Fibroblast of skin of left biceps (primary cell): ENCODE measurements around the gene CPEB4.

Experiments
- DNase-seq, 2 experiments: peaks; one replicate each; pipeline ENCODE4 v3.0.0-alpha.2; 2013; ENCODE audit warnings: low read depth in 2 of 2

The CPEB4 gene

DNA sequence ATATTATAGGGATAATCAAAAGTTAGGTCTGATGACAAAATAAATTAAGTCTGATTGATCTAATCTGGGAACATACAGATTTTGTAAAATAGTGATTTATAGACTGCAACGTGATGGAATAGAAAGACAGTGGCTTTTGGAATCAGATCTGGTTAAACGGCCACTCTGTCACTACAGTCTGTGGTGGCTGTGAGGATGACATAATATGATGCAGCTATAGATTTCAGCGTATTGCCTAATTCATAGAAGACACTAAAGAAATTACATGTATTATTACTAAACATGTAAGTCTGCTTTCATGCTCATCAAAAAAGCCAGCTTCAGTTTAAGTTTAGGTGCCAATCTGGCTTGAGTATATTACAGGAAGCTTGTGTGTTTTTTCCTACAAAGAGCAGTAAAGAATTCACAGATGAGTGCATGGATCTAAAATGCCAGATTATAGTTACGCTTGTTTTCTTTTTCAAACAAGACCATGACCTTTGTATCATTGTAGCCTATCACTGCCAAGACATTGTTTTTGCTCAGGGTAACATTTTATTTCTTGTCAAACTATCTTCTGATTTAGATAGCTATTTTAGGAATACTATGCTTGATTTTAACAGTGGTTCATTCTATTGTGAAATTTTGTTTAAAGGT, 25.7 kb downstream of the CPEB4 start:
- no peak for DNase-seq

DNA sequence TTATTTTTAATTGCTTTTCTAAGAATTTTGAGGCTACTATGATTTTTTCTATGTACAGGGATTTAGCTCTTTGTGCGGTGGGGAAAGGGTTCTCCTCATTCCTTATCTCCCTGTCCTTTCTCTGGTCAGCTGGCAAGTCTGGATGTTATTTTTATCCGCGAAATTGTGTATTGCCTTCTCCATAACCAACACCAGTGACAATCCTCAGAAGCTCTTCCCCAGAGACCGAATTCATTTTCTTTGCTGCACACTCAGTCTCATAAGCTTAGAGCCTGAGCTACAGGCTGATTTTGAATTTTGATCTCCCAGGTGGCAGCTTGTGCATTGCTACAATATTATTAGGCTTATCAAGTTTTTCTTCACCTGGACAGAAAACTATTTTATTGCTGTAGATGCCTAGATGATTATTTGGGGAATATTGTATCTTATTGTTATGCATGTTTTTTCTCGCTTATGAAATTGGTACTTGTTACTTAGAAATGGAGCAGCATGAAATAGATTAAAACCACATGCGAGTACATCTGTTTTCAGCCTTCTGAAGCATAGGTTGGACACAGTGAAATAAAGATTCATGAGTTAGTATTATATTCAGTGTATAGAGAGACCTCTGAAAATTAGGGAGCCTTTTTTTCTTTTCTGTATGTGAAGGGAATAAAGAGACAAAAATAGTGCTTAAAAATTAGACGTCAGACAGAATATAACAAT, 27.3 kb downstream of the CPEB4 start:
- DNase-seq = no peak

DNA sequence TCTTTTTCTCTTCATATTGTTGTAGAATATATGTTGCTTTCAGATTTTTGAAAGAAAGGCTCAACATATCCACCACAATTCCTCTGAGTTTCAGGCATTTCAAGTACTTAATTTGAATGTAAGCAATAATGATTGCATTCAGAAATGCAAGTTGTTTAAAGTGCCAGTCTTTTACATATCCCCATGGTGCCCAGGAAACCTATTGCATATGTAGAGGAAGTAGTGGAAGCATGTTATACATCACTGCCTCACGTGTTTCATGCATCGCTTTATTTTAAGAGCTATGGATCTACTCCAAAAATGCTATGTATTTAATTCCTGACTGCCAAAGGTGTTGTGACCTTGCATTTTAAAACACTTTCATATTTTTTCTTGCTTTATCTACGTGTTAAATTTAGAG, 28.1 kb downstream of the CPEB4 start:
- no peak for DNase-seq

DNA sequence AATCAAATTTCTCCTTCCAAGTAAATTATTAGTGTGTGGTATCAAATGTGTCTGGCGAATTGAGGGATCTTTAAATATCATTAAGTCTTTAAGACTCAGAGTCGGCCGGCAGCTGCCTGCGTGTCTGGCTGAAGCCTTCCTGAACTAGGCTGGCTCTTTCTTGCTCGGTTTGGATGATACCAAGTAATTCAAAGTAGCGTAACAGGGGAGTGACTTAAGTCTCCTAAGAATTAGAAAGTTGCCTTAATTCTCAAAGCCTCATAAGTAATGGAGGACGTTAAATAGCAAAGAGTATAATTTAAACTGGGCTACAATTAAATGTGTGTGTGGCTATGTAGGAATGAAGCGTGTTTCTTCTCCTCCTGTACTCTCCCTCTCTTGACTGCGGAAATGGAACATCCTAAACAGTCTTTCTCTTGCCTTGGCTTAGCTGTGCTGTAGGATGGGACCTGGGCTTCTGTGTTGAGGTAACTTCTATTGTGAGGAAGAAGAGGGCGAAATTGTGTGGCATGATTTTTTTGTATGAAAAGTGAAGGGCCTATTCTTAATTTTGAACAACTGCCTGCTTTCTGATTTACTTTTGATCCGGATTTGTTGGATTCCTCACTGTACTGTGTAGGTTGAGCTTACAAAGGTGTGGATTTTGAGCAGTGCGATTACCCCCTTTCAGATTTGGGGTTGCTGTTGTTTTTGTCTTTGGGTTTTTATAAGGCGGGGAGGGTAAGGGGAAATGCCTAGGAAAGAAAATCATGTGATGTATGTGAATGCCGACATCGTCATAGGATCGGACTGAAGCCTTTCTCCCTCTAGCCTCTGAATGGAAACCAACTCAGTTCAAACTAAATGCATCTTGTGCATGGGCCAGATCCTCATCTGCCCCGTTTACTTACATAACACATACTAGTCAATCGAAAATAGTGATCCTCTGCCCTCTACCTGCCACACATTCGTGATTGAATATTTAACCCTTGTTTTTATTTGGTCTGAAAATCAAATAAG, 29.9 kb downstream of the CPEB4 start:
- peak; percentile 74 to 81 for DNase-seq

DNA sequence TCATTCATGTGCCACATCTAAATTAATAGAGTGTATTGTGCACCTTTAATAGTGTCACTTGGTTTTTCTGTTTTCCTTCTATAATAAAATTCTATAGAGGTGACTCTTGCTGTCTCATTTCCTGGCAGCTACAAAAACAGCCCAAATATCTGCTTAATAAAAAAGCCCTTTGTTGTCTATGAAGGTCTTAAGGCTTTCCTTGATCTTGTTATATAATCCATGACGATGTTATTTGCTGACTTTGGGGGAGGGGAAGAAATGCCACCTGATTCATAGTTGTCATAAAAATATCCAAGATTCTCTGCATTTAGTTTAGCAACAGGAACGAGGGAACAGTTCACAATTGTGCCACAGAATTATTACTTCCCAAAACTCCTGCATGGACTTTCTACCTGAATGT, 31.3 kb downstream of the CPEB4 start:
- DNase-seq = no peak

DNA sequence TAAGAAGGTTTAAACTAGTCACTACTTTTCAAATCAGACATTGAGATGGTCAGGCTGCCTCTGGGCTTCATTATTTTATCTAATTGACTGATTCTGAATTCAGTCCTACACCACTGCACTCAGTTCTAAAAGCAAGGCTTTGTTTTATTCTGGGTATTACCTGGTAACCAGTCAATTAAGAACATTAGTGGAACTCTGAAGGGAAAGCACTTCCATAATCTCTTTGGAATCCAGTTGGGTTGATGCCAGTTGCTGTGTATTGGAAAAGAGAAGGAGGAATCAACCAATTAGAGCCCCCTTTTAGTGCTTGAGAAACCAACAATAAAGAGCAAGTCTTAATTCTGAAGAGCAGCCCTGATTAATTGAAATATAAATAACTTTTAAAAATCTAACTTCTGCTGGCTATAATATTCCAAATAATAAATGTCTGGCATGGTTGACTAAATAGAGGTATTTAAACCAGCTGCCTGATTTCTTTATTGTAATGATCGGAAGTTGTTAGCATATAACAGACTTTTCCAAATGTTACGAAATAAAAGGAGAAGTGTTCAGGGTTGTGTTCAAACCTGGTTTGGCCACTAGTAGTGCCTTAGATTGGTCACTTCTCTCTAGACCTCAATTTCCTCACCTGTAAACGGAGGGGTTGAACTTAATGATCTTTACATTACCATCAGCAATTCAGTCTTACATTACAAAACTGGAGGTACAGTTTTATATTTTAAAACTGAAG, 32.0 kb downstream of the CPEB4 start:
- DNase-seq = no peak

DNA sequence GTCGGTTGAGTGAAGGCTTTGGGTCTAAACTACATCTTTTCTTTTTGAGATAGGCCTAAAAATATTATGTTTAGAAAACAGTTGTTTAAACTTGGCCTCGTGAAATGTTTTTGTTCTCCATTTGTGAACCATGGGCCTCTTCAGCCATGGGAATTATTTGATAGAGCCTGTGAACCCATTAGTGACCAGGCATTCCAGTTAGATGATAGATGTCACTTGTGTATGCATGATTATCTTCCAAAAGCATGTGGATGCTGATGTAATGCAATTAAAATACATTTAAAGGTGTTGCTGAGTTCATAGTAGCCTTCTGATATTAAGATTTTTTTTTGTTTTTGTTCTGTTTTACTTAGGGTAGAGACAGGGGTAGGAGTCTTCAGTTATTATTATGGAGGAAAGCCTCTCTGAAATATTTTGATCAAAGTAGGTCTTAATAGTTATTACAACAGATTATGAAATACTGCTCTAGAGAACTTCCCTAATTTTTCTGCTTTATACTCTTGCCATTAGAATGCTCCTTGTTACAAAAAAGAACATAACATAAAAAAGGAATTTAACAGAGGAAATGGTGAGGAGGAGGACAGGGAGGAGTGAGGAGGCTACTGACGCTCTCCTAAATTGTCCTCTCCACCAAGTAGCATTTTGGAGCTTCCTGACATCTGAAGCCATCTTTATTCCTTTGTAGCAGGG, 32.9 kb downstream of the CPEB4 start:
- DNase-seq = no peak

DNA sequence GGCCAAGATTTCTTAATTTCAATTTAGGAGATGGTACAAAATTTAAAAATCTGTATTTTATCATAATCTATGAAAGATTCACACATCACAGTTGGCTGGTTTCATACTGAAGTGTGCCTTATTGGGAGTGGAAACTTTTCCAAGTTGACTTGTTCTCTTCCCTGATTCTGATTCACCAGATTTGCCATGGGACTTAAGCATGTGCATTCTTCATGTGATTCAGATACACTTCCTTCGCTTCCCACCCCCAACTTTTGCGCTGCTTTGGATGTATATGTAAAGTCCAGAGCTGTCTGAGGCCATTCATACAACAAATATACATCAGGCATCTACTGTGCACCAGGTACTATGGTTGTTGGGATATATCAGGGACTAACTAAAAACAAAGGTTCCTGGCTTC, 34.4 kb downstream of the CPEB4 start:
- DNase-seq = no peak

DNA sequence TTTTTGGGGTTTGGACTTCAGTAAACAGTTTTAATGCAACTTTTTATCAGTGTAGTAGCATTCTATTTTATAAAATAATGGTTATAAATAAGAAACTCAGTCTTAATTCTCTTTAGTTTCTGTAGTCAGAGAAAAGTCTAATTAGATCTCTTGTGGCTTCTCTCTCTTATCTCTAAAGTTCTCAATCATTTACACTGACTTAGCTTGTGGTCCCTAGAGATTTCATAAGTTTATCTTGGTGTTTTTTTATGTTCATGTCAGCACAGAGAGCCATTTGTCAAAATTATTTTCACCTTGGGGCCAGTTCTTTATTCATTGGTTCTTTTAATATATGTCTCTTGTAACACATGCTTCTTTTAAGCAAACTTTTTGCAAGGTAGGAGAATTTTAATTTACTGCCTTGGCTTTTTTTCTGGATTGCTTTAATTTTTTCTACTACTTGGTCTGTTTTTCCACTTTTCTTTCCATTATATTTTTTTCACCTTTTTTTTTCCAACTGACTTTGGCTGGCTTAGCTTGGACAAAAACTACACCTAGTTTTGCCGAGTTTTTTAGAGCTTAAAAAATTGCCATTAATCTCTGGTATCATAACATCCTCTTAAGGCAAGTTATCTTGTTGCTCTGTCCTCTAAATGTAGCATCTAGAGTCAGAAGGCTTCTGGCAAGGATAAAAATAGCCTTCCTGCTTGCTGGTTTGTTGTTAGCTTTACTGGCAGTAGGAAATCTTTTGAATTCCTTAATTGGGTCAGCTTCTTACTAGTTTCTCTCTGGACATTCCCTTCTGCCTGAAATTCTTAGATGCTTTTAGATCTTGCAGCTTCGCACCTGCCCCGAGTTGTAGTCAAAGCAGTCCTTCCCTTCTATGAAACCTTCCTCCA, 35.3 kb downstream of the CPEB4 start:
- DNase-seq = no peak

DNA sequence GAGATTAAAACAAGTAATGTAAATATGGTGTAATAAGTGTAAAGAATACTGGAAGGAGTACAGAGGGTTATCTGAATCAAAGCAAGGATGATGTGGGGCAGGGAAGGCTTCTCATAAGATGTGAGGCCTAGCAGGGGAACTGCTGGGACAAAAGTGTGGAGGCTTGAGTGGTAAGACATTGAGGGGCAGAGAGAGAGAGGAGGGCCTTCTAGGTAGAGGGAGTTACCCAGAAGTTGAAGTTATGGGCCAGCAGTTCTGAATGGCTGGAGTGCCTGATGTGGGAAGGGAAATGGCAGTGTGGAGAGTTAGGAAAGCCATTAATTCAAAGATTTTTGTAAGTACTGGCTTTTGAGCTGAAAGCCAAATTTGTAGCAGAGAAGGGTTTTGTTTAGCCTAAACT, 36.8 kb downstream of the CPEB4 start:
- DNase-seq = no peak

DNA sequence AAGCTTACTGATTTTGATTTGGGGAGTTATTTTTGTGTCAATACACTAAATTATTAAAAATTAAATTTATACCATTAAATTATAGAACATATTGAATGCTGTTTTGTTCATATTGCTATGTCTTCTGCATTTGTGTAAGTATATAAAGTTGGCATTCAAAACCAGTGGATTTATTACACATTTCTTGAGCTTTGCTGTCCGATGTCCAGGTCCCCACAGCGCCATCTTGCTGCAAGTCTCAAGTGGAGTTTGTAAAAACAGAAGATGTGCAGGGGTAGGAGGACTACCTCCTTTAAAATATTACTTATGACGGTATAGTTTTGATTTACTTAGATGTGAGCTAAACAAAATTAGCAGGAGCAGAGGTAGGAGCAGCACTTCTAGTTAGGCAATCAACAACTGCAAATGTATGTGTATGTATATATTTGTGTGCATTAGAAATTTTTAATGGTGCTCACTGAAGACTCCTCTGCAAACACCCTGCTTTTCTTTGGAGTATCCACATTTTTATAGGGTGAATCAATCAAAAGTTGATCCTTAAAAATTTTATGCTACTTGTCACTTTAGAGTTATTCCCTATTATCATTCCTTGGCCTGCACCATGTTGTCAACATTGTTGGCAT, 37.4 kb downstream of the CPEB4 start:
- no peak for DNase-seq

DNA sequence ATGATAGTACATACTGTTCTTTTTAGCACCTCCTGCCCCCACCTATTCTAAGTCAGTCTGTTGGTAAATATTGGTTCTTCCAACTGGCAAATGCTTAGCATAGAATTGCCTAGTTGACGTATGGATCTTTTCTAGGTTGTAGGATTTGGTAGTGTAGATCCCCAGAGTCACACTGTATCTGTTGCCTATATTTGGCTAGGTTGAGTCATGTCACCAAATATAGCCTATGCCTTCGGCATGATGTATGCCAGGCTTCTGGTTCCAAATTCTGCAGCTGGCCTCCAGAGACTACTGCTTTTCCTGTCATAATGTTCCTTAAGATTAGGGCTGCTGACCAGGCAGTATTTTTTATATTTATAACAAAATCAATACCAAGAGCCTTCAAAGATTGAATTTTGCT, 38.2 kb downstream of the CPEB4 start:
- no peak for DNase-seq

DNA sequence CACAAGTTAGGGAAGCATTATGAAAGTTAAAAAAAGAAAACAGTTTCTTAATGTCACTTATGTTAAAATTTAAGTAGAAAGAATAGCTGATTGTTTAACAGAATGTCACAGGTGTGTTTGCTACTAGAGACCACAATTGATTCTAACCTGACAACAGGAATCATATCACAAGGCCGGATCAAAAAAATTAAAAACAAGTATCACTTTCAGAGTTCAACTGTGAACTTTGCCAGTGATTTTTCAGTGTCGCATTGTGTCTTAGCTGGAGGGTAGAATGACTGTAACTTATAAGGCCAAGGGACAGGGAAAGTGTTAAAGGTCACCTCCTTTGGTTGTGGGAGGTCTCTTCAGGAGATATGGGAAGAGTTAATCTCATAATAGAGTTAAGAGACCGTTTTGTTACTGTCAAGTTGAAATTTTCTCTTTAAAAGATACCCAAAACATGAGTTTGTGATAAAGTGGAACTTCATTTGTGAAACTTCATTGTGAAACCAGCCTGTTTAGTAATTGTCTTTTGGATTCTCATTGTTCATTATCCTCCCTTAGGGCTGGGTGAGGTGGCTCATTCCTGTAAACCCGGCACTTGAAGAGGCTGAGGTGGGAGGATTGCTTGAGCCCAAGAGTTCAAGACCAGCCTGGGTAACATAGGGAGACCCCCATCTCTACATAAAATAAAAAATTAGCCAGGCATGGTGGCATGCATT, 40.9 kb downstream of the CPEB4 start:
- no peak for DNase-seq

DNA sequence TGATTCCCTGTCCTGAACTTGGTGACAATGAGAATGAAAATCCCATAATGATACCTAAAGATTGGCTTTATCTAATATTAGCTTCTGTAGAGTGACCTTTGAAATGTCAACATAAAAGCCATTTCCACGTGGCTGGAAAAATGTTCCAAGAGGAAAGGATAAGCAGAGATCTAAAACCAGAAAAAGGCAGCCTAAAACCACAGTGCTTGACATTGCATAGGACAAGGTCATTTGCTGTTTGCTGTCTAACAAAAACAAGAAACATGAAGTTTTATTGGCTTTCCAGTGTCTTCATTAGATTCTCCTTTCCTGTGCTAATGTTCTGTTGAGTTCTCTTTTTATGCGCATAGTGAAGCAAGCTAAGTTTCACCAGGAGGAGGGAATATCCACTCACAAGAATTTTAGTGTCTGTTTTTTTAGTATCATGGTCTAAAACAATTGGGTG, 44.6 kb downstream of the CPEB4 start:
- DNase-seq = no peak

DNA sequence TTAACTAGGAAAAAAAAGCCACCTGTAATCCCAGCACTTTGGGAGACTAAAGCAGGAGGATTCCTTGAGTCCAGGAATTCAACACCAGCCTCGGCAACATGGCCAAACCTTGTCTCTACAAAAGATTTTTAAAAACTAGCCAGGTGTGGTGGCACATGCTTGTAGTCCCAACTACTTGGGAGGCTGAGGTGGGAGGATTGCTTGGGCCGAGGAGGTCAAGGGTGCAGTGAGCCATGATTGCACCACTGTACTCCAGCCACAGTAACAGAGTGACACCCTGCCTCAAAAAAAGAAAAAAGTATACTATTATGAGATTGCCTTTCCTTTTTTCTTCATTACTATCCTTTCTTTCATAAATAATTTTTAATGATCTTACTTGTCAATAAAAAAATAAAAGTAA, 45.8 kb downstream of the CPEB4 start:
- no peak for DNase-seq

DNA sequence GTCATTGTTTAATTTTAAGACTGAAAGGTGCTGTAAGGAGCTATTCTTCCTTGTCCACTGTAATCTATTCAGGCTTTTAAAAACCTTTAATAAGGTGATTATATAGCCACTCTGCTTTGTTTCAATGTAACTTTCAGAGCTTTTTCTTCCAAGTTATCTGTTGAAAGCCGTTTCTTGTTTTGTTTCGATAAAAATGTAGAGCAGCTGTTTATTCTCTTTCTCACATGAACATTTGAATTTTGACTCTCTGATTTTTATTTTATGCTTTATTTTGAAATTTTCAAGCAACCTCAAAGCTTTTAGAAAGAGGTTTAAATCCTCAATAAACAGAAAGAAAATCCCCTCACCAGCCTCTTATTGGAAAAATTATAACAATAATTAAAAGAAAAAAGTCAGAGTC, 47.2 kb downstream of the CPEB4 start:
- DNase-seq = no peak

DNA sequence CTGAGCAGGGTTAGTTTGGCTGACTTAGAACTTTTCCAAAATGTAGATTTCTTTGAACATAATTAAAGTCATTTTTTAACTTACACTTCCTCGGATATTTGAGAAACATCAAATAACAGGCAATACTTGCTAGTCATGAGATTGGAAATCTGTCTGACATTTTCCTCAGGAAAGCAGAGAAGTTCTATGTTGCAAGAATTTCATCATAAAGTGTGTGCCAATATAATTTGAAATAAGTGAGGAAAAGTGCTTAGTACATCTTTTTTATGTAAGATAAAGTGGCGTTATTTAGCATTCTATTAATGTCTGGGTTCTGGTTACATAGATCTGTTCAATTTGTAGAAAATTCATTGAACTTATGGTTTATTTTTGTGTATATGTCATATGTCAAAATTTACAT, 52.1 kb downstream of the CPEB4 start:
- DNase-seq = no peak

DNA sequence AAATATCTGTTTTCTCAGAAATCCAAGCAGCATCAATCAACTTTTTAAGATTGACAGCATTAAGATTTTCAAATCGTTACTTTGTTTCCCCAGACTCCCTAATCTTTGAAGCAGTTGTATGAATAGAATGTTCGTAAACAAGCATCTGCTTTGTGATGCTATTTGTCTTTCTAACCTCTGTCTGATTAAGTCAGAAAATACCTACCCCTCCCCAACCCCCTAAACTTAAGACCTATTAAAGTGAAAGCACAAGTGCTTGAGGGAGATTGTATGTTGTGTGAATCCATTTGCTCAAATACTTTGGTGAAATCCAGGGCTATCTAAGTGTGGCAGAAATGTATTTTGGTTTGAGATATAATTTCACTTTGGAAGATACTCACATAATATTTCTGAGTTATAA, 53.0 kb downstream of the CPEB4 start:
- no peak for DNase-seq

DNA sequence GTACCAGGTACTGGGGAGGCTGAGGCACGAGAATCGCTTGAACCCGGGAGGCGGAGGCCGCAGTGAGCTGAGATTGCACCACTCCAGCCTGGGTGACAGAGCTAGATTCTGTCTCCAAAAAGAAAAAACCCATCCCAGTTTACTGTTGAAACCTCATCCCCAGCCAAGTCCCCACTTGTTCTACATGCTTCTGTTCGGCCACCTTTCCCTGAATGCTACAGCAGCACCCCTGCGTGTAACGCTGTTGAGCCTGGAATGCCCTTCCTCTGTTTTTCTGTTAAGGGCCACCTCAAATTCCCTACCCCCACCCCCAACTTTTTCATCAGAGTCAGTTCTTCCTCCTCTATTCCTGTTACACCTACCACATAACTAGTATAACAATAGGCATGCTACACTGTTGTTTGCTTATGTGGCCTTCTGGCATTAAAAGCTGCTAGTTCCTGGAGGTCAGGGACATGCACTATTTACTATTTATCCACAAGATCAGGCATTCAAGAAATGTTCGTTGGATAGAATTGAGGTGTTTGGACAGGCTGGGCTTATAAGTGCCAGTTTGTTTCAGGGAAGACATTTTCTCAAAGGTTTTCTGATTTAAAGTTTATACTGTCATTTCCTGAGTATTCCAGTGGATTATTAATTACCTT, 53.7 kb downstream of the CPEB4 start:
- DNase-seq = no peak
